GM18909 (cell line): ENCODE data around the gene ATP6V1B1.

Source experiments
- ATAC-seq: cut with Tn5 transposase; IDR thresholded peaks from one replicate; pipeline ENCODE4 v1.9.1; 2021; ENCODE audit warnings: mild to moderate bottlenecking; ENCODE audit not compliant: unreplicated experiment, poor library complexity

ATP6V1B1 gene

GRCh38 chr2:70935468-70936164, at the start of gene ATP6V1B1:
ATP6V1B1 (plus strand) TSS chr2:70935900; CDS start chr2:70935955, 55 bp downstream.
- ATAC-seq, result no peak

- no peak for ATAC-seq
Observed at GRCh38 chr2:70886541-70886987, 49.1 kb upstream of the ATP6V1B1 start.

- no peak for ATAC-seq
Observed at GRCh38 chr2:70887208-70887549, 48.5 kb upstream of the ATP6V1B1 start.

- ATAC-seq, result no peak
Observed at GRCh38 chr2:70887550-70888246, 48.0 kb upstream of the ATP6V1B1 start.

- ATAC-seq, result no peak
Observed at GRCh38 chr2:70888366-70888922, 47.3 kb upstream of the ATP6V1B1 start.

- ATAC-seq, result no peak
Observed at GRCh38 chr2:70888923-70889715, 46.6 kb upstream of the ATP6V1B1 start.

GRCh38 chr2:70889716-70890037, 46.0 kb upstream of the ATP6V1B1 start:
- ATAC-seq, result no peak

- ATAC-seq, result no peak
Observed at GRCh38 chr2:70890469-70891065, 45.1 kb upstream of the ATP6V1B1 start.

GRCh38 chr2:70891572-70892357, 43.9 kb upstream of the ATP6V1B1 start:
- no peak for ATAC-seq

- no peak for ATAC-seq
Observed at GRCh38 chr2:70892750-70893149, 43.0 kb upstream of the ATP6V1B1 start.

GRCh38 chr2:70893186-70893585, 42.5 kb upstream of the ATP6V1B1 start:
- ATAC-seq, result no peak

- ATAC-seq, result no peak
Observed at GRCh38 chr2:70894765-70895164, 40.9 kb upstream of the ATP6V1B1 start.

GRCh38 chr2:70895249-70895648, 40.5 kb upstream of the ATP6V1B1 start:
- no peak for ATAC-seq

GRCh38 chr2:70895998-70896764, 39.5 kb upstream of the ATP6V1B1 start:
- ATAC-seq, result no peak

- ATAC-seq, result no peak
Observed at GRCh38 chr2:70896765-70897202, 38.9 kb upstream of the ATP6V1B1 start.

- ATAC-seq, result no peak
Observed at GRCh38 chr2:70897203-70897976, 38.3 kb upstream of the ATP6V1B1 start.

- no peak for ATAC-seq
Observed at GRCh38 chr2:70897977-70898226, 37.8 kb upstream of the ATP6V1B1 start.

GRCh38 chr2:70898363-70899240, 37.1 kb upstream of the ATP6V1B1 start:
- no peak for ATAC-seq
